Ishikawa (cell line): ENCODE data around the gene DNAJC30.

Experiments used
- CEBPB ChIP-seq: IDR thresholded peaks from 2 replicates; pipeline ENCODE4 v1.6.1; 2012
- CREB1 ChIP-seq: IDR thresholded peaks from 2 replicates; pipeline ENCODE4 v1.6.1; 2012; ENCODE audit warnings: low read depth
- EGR1 ChIP-seq: IDR thresholded peaks from 2 replicates; pipeline ENCODE4 v1.6.1; 2012
- EP300 ChIP-seq: IDR thresholded peaks from 2 replicates; pipeline ENCODE4 v1.6.1; 2012; ENCODE audit warnings: borderline replicate concordance
- FOXM1 ChIP-seq: IDR thresholded peaks from 2 replicates; pipeline ENCODE4 v1.6.1; 2012; ENCODE audit warnings: low read depth, borderline replicate concordance
- MAX ChIP-seq: IDR thresholded peaks from 2 replicates; pipeline ENCODE4 v1.6.1; 2012
- NFIC ChIP-seq: IDR thresholded peaks from 2 replicates; pipeline ENCODE4 v1.6.1; 2012
- RAD21 ChIP-seq: IDR thresholded peaks from 2 replicates; pipeline ENCODE4 v1.6.1; 2012; ENCODE audit warnings: low read depth
- REST ChIP-seq: IDR thresholded peaks from 2 replicates; pipeline ENCODE4 v1.6.1; 2012; ENCODE audit warnings: low read depth, mild to moderate bottlenecking
- TAF1 ChIP-seq: IDR thresholded peaks from 2 replicates; pipeline ENCODE4 v1.6.1; 2012; ENCODE audit warnings: low read depth, mild to moderate bottlenecking
- TCF12 ChIP-seq: IDR thresholded peaks from 2 replicates; pipeline ENCODE4 v1.6.1; 2012; ENCODE audit warnings: low read depth
- TEAD4 ChIP-seq: IDR thresholded peaks from 2 replicates; pipeline ENCODE4 v1.6.1; 2012
- YY1 ChIP-seq: IDR thresholded peaks from 2 replicates; pipeline ENCODE4 v1.6.1; 2012; ENCODE audit warnings: low read depth
- ZBTB7A ChIP-seq: IDR thresholded peaks from 2 replicates; pipeline ENCODE4 v1.6.1; 2012; ENCODE audit warnings: low read depth
- TF ChIP-seq, protein P1 (sequence below): IDR thresholded peaks from 2 replicates; pipeline ENCODE4 v1.6.1; 2012

The DNAJC30 gene

GRCh38 chr7:73707045-73707631 is 23.9 kb upstream of the DNAJC30 start:
- no peak for TF ChIP-seq REST
- no peak for TF ChIP-seq MAX
- no peak for TF ChIP-seq EGR1
- 0 out of 2 replicates have a peak, but pooled peaks have one; percentile 31 for TF ChIP-seq ZBTB7A
- TF ChIP-seq TEAD4, result peak; percentile 43; the same call in 1 of the 2 replicates
- peak; percentile 85 for TF ChIP-seq TCF12
- no peak for TF ChIP-seq CREB1
- TF ChIP-seq NFIC, result peak; percentile 94
- TF ChIP-seq EP300, result peak; percentile 77; the same call in 1 of the 2 replicates
- TF ChIP-seq RAD21, result no peak; the same call in 1 of the 2 replicates
- TF ChIP-seq FOXM1, result no peak
- no peak for TF ChIP-seq TAF1
- peak; percentile 47; the same call in 1 of the 2 replicates for TF ChIP-seq YY1
- TF ChIP-seq CEBPB, result no peak

- peak; percentile 32 for TF ChIP-seq ZBTB7A
- TF ChIP-seq, protein P1, sequence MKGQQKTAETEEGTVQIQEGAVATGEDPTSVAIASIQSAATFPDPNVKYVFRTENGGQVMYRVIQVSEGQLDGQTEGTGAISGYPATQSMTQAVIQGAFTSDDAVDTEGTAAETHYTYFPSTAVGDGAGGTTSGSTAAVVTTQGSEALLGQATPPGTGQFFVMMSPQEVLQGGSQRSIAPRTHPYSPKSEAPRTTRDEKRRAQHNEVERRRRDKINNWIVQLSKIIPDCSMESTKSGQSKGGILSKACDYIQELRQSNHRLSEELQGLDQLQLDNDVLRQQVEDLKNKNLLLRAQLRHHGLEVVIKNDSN, result no peak
- no peak for TF ChIP-seq FOXM1
- peak; percentile 49; the same call in 1 of the 2 replicates for TF ChIP-seq NFIC
- TF ChIP-seq TCF12, result no peak
- no peak for TF ChIP-seq TAF1
- no peak for TF ChIP-seq TEAD4
Measured at GRCh38 chr7:73706126-73707044, 23.1 kb upstream of the DNAJC30 start.

DNA sequence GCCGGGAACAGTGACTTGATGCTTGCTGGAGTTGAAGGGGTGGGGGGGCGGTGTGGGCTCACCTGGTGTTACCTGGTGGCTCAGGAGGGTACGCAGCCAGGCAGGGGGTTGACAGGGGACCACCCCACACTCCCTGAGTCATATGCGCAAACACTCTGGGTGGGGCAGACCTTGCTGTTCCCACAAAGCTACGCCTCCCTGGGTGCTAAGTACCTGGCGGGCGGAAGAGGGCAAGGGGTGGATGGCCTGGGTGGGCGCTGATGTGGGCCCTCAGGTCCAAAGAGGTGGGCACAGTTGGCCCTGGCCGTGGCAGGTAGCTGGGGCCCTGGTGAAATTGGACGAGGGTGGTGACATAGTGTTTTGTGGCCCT is 22.3 kb upstream of the DNAJC30 start:
- TF ChIP-seq ZBTB7A (no peak), MAX (no peak)

- TF ChIP-seq CEBPB (no peak), TCF12 (no peak), EGR1 (no peak), REST (no peak), EP300 (no peak), MAX (no peak), CREB1 (no peak)
- TF ChIP-seq, protein P1, result no peak
Measured at GRCh38 chr7:73704640-73705550, 21.6 kb upstream of the DNAJC30 start.
